Mesendoderm (in vitro differentiated cells): ENCODE results near the gene TAF8.

Experiments
- DNase-seq: peaks from one replicate; pipeline ENCODE4 v3.0.0; 2013
- H2AK5ac ChIP-seq: 2 replicates; pipeline ENCODE4 v1.6.1; 2013; ENCODE audit warnings: low read length, inconsistent platforms
- H2BK120ac ChIP-seq: 2 replicates; pipeline ENCODE4 v1.6.1; 2013; ENCODE audit warnings: low read depth, mild to moderate bottlenecking, low read length, moderate library complexity, mixed read lengths
- H2BK15ac ChIP-seq: replicated peaks from 2 replicates; pipeline ENCODE4 v1.6.1; 2013; ENCODE audit warnings: low read depth, mild to moderate bottlenecking, moderate library complexity
- H2BK5ac ChIP-seq: 2 replicates; pipeline ENCODE4 v1.6.1; 2013; ENCODE audit warnings: low read length, inconsistent platforms
- H3K18ac ChIP-seq: 2 replicates; pipeline ENCODE4 v1.6.1; 2013; ENCODE audit warnings: mild to moderate bottlenecking, low read length, mixed read lengths
- H3K23ac ChIP-seq: one replicate; pipeline ENCODE4 v1.6.1; 2013; ENCODE audit warnings: low read length
- H3K27ac ChIP-seq: 2 replicates; pipeline ENCODE4 v1.5.1; 2013; ENCODE audit warnings: low read depth, mild to moderate bottlenecking, inconsistent platforms, low read length, moderate library complexity
- H3K27me3 ChIP-seq: 2 replicates; pipeline ENCODE4 v1.6.1; 2013; ENCODE audit warnings: low read length, control low read depth, mild to moderate bottlenecking, inconsistent platforms; ENCODE audit not compliant: insufficient read depth, poor library complexity
- H3K36me3 ChIP-seq: 2 replicates; pipeline ENCODE4 v1.6.1; 2013; ENCODE audit warnings: low read length, inconsistent platforms; ENCODE audit not compliant: control insufficient read depth, insufficient read depth
- H3K4ac ChIP-seq: one replicate; pipeline ENCODE4 v1.6.1; 2013; ENCODE audit warnings: low read depth, mild to moderate bottlenecking, low read length, moderate library complexity
- H3K4me1 ChIP-seq: 2 replicates; pipeline ENCODE4 v1.6.1; 2013; ENCODE audit warnings: low read depth, low read length, inconsistent platforms; ENCODE audit not compliant: control insufficient read depth
- H3K4me2 ChIP-seq: 2 replicates; pipeline ENCODE4 v1.6.1; 2013; ENCODE audit warnings: low read length
- H3K4me3 ChIP-seq: 2 replicates; pipeline ENCODE4 v1.5.1; 2013; ENCODE audit warnings: mild to moderate bottlenecking, low read length
- H3K56ac ChIP-seq: one replicate; pipeline ENCODE4 v1.6.1; 2013; ENCODE audit warnings: low read length
- H3K79me1 ChIP-seq: 2 replicates; pipeline ENCODE4 v1.6.1; 2013; ENCODE audit warnings: low read length, inconsistent platforms
- H3K79me2 ChIP-seq: 2 replicates; pipeline ENCODE4 v1.6.1; 2013; ENCODE audit warnings: mild to moderate bottlenecking, low read length; ENCODE audit not compliant: control insufficient read depth, insufficient read depth
- H3K9ac ChIP-seq: 2 replicates; pipeline ENCODE4 v1.6.1; 2013; ENCODE audit warnings: low read length, inconsistent platforms
- H4K5ac ChIP-seq: one replicate; pipeline ENCODE4 v1.6.1; 2013; ENCODE audit warnings: low read length
- H4K8ac ChIP-seq: one replicate; pipeline ENCODE4 v1.6.1; 2013; ENCODE audit warnings: low read depth, mild to moderate bottlenecking, control low read depth, low read length, moderate library complexity
- WGBS: extraction: QIAGEN DNeasy Blood & Tissue Kit; methylation state at CpG from one replicate; pipeline ENCODE4 v1.1.7; 2013; ENCODE audit warnings: low lambda C conversion rate, missing lambda C conversion rate; ENCODE audit not compliant: insufficient coverage; ENCODE audit errors: extremely low coverage; 5-methylcytosine and 5-hydroxymethylcytosine counted together

Gene TAF8

GRCh38 chr6:42071881-42072583, 21.7 kb downstream of the TAF8 start:
- no peak overlapping the region for H3K27ac ChIP-seq
- H3K9ac ChIP-seq = no peak overlapping the region
- H2BK5ac ChIP-seq = no peak overlapping the region
- no peaks in the 10 kb centered on the region for H3K79me2 ChIP-seq
- no peak overlapping the region for H2BK120ac ChIP-seq
- no peak overlapping the region for H3K23ac ChIP-seq
- H3K4me2 ChIP-seq = no peak overlapping the region
- H3K27me3 ChIP-seq = no peaks in the 10 kb centered on the region
- H4K8ac ChIP-seq = no peak overlapping the region
- no peak overlapping the region for H3K4ac ChIP-seq
- no peak overlapping the region for H4K5ac ChIP-seq
- H2BK15ac ChIP-seq = no peak overlapping the region
- no peak for DNase-seq
- WGBS = no CpG with 5 or more reads among the region's 6 CpGs
- H3K4me3 ChIP-seq = no peak overlapping the region
- H3K36me3 ChIP-seq = peaks cover 9% of the 10 kb centered on the region
- H3K79me1 ChIP-seq = no peaks in the 10 kb centered on the region
- H3K56ac ChIP-seq = no peak overlapping the region
- no peak overlapping the region for H3K18ac ChIP-seq
- no peaks in the 10 kb centered on the region for H3K4me1 ChIP-seq
- H2AK5ac ChIP-seq = no peak overlapping the region

GRCh38 chr6:42073287-42073686, 23.0 kb downstream of the TAF8 start:
- no peak for DNase-seq
- no peaks in the 10 kb centered on the region for H3K27me3 ChIP-seq
- H4K8ac ChIP-seq = no peak overlapping the region
- no peak overlapping the region for H2BK120ac ChIP-seq
- H4K5ac ChIP-seq = no peak overlapping the region
- no peak overlapping the region for H3K4ac ChIP-seq
- H3K79me2 ChIP-seq = no peaks in the 10 kb centered on the region
- no peak overlapping the region for H3K9ac ChIP-seq
- no peak overlapping the region for H3K27ac ChIP-seq
- no peak overlapping the region for H2BK5ac ChIP-seq
- no peak overlapping the region for H3K4me3 ChIP-seq
- no peak overlapping the region for H3K23ac ChIP-seq
- peaks cover 9% of the 10 kb centered on the region for H3K36me3 ChIP-seq
- no peak overlapping the region for H2BK15ac ChIP-seq
- H3K4me2 ChIP-seq = no peak overlapping the region
- no CpG with 5 or more reads among the region's 2 CpGs for WGBS
- H3K4me1 ChIP-seq = no peaks in the 10 kb centered on the region
- no peak overlapping the region for H2AK5ac ChIP-seq
- no peaks in the 10 kb centered on the region for H3K79me1 ChIP-seq
- H3K18ac ChIP-seq = no peak overlapping the region
- H3K56ac ChIP-seq = no peak overlapping the region

- no peaks in the 10 kb centered on the region for H3K79me2 ChIP-seq
- H3K23ac ChIP-seq = no peak overlapping the region
- no peak overlapping the region for H3K4me3 ChIP-seq
- DNase-seq = peak; percentile 72
- no peak overlapping the region for H2AK5ac ChIP-seq
- no peaks in the 10 kb centered on the region for H3K79me1 ChIP-seq
- H3K4ac ChIP-seq = no peak overlapping the region
- H2BK5ac ChIP-seq = no peak overlapping the region
- H3K27me3 ChIP-seq = no peaks in the 10 kb centered on the region
- whole genome bisulfite sequencing = no CpG with 5 or more reads among the region's 7 CpGs
- no peak overlapping the region for H3K56ac ChIP-seq
- H3K36me3 ChIP-seq = no peaks in the 10 kb centered on the region
- no peak overlapping the region for H4K8ac ChIP-seq
- no peak overlapping the region for H3K9ac ChIP-seq
- no peak overlapping the region for H2BK15ac ChIP-seq
- no peak overlapping the region for H2BK120ac ChIP-seq
- no peak overlapping the region for H4K5ac ChIP-seq
- H3K4me2 ChIP-seq = no peak overlapping the region
- H3K27ac ChIP-seq = no peak overlapping the region
- H3K18ac ChIP-seq = no peak overlapping the region
- H3K4me1 ChIP-seq = no peaks in the 10 kb centered on the region
Observed at GRCh38 chr6:42075159-42075838, 25.0 kb downstream of the TAF8 start.

- Histone ChIP-seq H3K18ac (no peak overlapping the region), H3K79me1 (no peaks in the 10 kb centered on the region), H3K4me1 (no peaks in the 10 kb centered on the region), H3K4ac (no peak overlapping the region), H2AK5ac (no peak overlapping the region), H3K36me3 (no peaks in the 10 kb centered on the region), H3K56ac (no peak overlapping the region), H3K27me3 (no peaks in the 10 kb centered on the region), H2BK5ac (no peak overlapping the region), H3K9ac (no peak overlapping the region), H4K8ac (no peak overlapping the region), H3K79me2 (no peaks in the 10 kb centered on the region), H3K4me3 (no peak overlapping the region), H2BK15ac (no peak overlapping the region), H3K23ac (no peak overlapping the region), H3K4me2 (no peak overlapping the region), H3K27ac (no peak overlapping the region), H4K5ac (no peak overlapping the region), H2BK120ac (no peak overlapping the region)
- DNase-seq = no peak
- WGBS = no CpG with 5 or more reads among the region's 11 CpGs
Observed at GRCh38 chr6:42078386-42078785, 28.1 kb downstream of the TAF8 start.

- no peak for DNase-seq
- Histone ChIP-seq H3K18ac (no peak overlapping the region), H3K4me3 (no peak overlapping the region), H3K9ac (no peak overlapping the region), H3K56ac (no peak overlapping the region), H3K79me1 (no peaks in the 10 kb centered on the region), H2AK5ac (no peak overlapping the region), H3K79me2 (no peaks in the 10 kb centered on the region), H3K4me2 (no peak overlapping the region), H3K4ac (no peak overlapping the region), H4K5ac (no peak overlapping the region), H3K36me3 (no peaks in the 10 kb centered on the region), H2BK5ac (no peak overlapping the region), H2BK15ac (no peak overlapping the region), H3K4me1 (no peaks in the 10 kb centered on the region), H3K27ac (no peak overlapping the region), H3K23ac (no peak overlapping the region), H3K27me3 (no peaks in the 10 kb centered on the region), H4K8ac (no peak overlapping the region), H2BK120ac (no peak overlapping the region)
- WGBS = no CpG with 5 or more reads among the region's 10 CpGs
Observed at GRCh38 chr6:42079941-42080464, 29.7 kb downstream of the TAF8 start.
